WERI-Rb-1 (cell line): ENCODE measurements around the gene SNX10.

ENCODE experiments used
- DNase-seq: peaks from one replicate; pipeline ENCODE4 v3.0.0-alpha.2; 2020
- H3K27ac ChIP-seq: fragments of 250-450 bp; sonication (Bioruptor Pico); 2 replicates; pipeline ENCODE4 v1.5.1; 2020; ENCODE audit warnings: mild to moderate bottlenecking, moderate library complexity
- H3K27me3 ChIP-seq: fragments of 250-450 bp; sonication (Bioruptor Pico); 2 replicates; pipeline ENCODE4 v1.5.1; 2021; ENCODE audit warnings: mild to moderate bottlenecking, low read depth, moderate library complexity; ENCODE audit not compliant: insufficient read depth, severe bottlenecking
- H3K36me3 ChIP-seq: fragments of 250-450 bp; sonication (Bioruptor Pico); 2 replicates; pipeline ENCODE4 v1.5.1; 2020; ENCODE audit warnings: mild to moderate bottlenecking, moderate library complexity
- H3K4me3 ChIP-seq: 2 replicates; pipeline ENCODE4 v1.5.1; 2011; ENCODE audit warnings: low read depth, mild to moderate bottlenecking, control low read depth, low read length
- H3K9me3 ChIP-seq: fragments of 250-450 bp; sonication (Bioruptor Pico); 2 replicates; pipeline ENCODE4 v1.5.1; 2021; ENCODE audit warnings: mild to moderate bottlenecking, moderate library complexity; ENCODE audit not compliant: severe bottlenecking
- TF ChIP-seq, protein P1 (sequence below): IDR thresholded peaks from 2 replicates; pipeline ENCODE4 v1.5.1; 2011; ENCODE audit warnings: low read depth, mild to moderate bottlenecking, control low read depth, inconsistent platforms, low read length

Gene SNX10

DNA sequence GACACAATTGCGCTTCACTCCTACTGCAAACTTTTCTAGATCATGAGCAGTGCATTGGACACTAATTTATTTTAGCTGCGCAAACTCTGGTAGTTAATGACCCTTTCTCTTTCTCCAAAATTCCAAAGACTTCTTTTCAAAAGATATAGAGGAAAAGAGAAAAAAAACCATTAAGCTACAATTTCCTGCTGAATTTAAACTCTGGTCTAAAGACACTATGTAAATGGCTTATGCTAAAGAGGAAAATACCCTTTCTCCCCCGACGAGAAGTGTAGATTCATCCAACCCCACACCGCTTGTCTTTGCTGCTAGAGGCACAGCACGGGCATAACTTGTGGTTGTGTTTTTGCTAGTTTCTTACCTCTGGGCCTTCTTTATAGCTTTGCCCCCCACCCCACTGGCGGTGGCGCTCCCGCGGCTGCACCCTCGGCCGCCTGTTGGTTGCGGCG is 84.1 kb downstream of the SNX10 start:
- TF ChIP-seq, protein P1, sequence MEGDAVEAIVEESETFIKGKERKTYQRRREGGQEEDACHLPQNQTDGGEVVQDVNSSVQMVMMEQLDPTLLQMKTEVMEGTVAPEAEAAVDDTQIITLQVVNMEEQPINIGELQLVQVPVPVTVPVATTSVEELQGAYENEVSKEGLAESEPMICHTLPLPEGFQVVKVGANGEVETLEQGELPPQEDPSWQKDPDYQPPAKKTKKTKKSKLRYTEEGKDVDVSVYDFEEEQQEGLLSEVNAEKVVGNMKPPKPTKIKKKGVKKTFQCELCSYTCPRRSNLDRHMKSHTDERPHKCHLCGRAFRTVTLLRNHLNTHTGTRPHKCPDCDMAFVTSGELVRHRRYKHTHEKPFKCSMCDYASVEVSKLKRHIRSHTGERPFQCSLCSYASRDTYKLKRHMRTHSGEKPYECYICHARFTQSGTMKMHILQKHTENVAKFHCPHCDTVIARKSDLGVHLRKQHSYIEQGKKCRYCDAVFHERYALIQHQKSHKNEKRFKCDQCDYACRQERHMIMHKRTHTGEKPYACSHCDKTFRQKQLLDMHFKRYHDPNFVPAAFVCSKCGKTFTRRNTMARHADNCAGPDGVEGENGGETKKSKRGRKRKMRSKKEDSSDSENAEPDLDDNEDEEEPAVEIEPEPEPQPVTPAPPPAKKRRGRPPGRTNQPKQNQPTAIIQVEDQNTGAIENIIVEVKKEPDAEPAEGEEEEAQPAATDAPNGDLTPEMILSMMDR, result no peak
- H3K27ac ChIP-seq, result peak overlapping the region; percentile 99
- no peaks in the 10 kb centered on the region for H3K36me3 ChIP-seq
- H3K27me3 ChIP-seq, result no peaks in the 10 kb centered on the region
- peak overlapping the region; percentile 96 for H3K4me3 ChIP-seq
- no peak for DNase-seq
- H3K9me3 ChIP-seq, result no peaks in the 10 kb centered on the region

- TF ChIP-seq, protein P1, result no peak
- Histone ChIP-seq H3K27me3 (no peaks in the 10 kb centered on the region), H3K27ac (peak overlapping the region; percentile 99), H3K4me3 (peak overlapping the region; percentile 96), H3K9me3 (no peaks in the 10 kb centered on the region), H3K36me3 (no peaks in the 10 kb centered on the region)
- peak; percentile 86 for DNase-seq
Observed at GRCh38 chr7:26376175-26376917, 84.7 kb downstream of the SNX10 start.

GRCh38 chr7:26378016-26378415 is 86.4 kb downstream of the SNX10 start:
- no peaks in the 10 kb centered on the region for H3K9me3 ChIP-seq
- no peaks in the 10 kb centered on the region for H3K27me3 ChIP-seq
- TF ChIP-seq, protein P1, result no peak
- no peak overlapping the region for H3K4me3 ChIP-seq
- DNase-seq, result no peak
- H3K36me3 ChIP-seq, result no peaks in the 10 kb centered on the region
- H3K27ac ChIP-seq, result peak overlapping the region; percentile 99; the same call in 1 of the 2 replicates

GRCh38 chr7:26379711-26380110 is 88.0 kb downstream of the SNX10 start:
- H3K27ac ChIP-seq, result no peak overlapping the region
- TF ChIP-seq, protein P1, result no peak
- no peak overlapping the region for H3K4me3 ChIP-seq
- H3K9me3 ChIP-seq, result no peaks in the 10 kb centered on the region
- no peaks in the 10 kb centered on the region for H3K36me3 ChIP-seq
- no peaks in the 10 kb centered on the region for H3K27me3 ChIP-seq
- no peak for DNase-seq

DNA sequence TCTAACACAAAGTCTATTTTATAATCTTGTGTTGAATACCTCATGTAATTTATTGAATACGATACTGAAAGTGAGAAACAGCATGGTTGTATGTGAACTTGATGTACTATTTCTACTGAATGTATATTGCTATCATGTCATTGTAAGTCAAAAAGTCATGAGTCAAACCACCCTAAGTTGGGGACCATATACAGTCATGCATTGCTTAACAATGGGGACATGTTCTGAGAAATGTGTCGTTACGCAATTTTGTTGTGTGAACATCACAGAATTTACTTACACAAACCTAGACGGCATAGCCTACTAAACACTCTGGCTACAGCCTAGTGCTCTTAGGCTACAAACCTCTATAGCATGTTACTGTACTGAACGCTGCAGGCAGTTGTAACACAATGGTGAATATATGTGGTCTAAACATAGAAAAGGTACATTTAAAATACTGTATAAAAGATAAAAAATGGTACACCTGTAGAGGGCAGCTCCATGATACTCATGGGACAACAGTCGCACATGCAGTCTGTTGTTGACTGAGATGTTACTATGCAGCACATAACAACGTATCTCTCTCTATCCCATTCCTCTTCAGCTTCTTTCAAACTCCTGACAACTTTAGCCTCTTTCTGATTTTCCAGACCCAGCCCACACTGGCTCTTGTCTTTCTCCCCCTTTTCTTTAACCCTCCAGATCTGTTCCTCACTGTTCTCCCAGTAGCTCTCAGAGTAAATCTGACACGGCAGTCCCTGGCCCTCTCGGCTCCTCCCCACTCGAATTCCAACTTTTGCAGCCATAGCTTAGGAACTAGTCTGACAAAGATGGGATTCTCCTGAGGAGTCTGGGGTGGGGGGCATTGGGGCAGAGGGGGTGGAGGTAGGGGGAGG is 90.1 kb downstream of the SNX10 start:
- H3K27me3 ChIP-seq, result no peaks in the 10 kb centered on the region
- TF ChIP-seq, protein P1, result no peak

More for the DNA sequence above, 90.1 kb downstream of the SNX10 start:
- H3K9me3 ChIP-seq, result no peaks in the 10 kb centered on the region
- DNase-seq, result no peak
- no peak overlapping the region for H3K27ac ChIP-seq
- no peaks in the 10 kb centered on the region for H3K36me3 ChIP-seq
- H3K4me3 ChIP-seq, result no peak overlapping the region
